ENCODE data around the gene ZNF197.
"Not testable (repeated sequence)": the region's sequence is repeated elsewhere in the genome, so short reads cannot be mapped to it uniquely, and the experiment has no call there.

The ZNF197 gene

DNA sequence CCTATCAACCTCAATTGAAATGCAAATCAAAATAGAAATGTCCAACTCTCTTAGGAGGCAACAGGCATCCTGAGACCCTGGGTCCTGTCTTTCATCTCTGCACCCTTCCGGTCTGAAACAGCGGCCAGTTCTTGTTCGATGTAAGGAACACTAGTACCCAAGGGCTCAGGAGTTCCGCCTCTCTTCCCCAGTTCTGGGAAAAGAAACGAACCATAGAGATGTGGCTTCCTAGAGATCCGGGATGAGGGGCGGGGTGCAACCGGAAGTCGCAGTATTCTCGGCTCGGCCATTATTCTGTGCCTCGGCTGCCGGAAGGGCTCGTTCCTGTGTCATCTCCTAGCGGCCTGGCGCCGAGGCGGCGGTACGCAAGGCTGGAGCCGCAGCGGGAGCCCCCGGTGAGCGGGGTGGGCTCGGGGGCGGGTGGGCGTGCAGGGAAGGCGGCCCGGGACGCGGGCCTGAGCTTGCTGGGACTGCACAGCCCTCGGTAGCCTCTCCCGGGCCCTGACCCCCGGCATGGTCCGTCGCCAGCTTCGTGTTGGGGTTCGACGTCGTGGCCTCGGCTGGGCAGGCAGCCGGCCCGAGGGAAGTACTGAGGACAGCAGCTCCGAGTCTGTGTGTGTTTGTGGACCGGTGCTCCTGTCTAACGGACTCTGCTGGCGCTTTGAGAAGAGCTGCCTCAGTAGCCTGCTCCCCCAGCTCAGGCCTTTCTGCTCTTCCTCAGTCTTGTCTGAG lies at the start of gene ZNF197:
TSS of gene ZNF197 (plus strand) at position 288 of the 732 bp plus-strand sequence. CDS start 4,119 bp downstream, outside the sequence.
- DNase-seq (ENCODE audit: low spot score) = peak; percentile 87

DNA sequence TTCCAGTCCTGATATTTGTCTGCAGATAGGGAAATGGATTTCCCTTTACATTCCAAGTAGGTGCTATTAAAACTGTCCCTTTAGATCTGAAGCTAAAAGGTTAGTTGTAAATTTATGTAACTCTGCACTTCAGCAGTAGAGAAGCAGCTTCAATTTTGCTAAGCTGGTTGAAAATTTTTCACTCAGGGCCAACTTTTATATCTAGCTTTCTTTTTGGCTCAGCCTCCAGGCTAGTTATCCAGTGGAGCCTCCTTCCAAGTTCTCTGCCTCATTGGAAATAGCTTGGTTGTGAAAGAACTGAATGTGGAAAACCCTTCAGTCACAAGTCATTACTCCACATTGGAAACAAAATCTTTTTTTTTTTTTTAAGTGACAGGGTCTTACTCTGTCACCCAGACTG lies 48.2 kb upstream of the ZNF197 start:
- no peak for DNase-seq (ENCODE audit: low spot score)

DNA sequence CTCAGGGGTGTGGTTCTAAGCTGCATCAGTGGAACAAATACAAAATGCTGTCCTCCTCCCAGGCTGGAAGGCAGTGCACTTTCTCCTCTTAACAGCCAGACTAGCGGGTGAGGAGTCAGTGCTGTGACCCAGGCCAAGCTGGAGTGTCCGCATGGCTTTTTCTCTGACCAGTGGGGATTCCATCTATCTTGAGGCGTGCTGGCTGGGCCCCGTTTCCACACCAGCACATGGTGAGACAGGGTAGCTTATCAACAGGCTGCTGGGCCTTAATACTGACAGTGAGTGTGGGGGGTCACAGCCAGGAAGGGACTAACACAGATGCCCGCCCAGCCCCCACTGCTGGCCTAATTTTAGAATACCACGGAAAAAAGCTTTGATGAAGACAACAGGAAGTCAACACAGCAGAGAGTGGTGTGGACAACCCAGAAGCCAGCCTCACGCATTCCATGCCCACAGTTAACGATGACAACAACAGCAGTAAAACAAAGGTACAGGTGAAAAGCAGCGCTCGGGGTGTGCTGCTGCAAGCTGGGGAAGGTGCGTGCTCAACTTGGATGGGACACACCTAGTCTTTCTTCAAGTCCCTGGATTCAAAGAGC lies 47.4 kb upstream of the ZNF197 start:
- not testable (repeated sequence) for DNase-seq (ENCODE audit: low spot score)

DNA sequence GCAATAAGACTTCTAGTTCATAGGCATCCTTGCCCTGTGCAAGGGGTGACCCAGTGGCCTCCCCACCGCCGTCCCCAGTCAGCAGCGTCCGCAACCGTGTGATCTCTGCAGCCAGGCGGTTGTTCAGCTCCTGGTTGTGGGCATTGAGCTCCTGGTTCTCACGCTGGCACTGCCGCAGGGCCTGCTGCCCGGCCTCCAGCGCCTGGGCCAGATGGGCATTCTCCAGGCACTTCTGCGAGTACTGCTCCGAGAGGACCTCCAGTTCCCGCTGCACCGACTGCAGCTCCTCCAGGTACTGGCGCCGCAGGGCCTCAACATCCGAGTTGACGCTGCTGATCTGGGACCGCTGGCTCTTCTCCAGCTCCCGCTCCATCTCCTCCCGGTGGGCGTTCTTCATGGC lies 46.5 kb upstream of the ZNF197 start:
- not testable (repeated sequence) for DNase-seq (ENCODE audit: low spot score)

DNA sequence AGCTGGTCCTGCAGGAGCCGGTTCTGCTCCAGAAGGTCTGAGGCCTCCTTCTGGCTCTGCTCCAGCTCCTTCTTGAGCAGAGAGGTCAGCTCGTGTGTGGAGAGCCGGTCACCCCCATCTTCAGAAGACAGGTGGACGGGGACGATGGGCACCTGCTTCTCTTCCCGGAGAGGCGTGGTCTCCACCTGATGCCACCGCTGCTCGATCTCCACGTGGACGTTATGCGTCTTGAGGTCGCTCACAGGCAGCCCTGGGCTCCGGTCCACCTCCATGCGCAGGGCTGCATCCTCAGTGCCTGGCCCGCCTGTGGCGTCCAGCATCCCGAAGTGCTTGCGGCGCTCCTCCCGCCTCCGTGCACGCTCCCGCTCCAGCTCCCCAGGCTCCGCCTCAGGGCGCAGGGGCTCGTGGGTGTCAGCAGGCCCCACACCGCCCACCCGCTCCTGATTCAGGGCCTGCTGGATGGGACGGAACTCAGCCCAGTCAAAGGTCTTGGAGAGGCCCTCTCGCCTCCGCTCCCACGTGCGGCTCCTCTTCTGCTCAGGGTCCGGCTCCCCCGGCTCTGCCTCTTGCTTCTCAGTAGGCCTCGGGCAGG lies 45.8 kb upstream of the ZNF197 start:
- DNase-seq (ENCODE audit: low spot score) = not testable (repeated sequence)

DNA sequence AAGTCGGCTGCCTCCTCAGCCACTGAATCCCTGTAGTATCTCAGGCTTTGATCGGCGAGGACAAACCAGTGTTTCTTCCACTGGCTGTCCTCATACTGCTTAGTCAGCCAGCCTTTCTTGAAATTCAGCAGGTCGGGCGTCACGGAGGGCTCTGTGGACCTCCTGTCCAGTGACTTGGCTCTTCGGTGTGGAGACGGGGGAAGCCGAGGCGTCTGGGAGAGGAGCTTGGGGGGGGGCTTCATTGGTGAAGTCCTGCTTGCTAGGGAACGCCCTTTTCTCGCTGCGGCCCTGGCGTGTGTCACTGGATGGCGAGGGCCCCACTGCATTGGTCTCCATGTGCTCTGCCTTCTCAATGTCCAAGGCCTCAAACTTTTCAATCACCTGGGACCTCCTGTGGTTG lies 45.1 kb upstream of the ZNF197 start:
- DNase-seq (ENCODE audit: low spot score) = not testable (repeated sequence)

DNA sequence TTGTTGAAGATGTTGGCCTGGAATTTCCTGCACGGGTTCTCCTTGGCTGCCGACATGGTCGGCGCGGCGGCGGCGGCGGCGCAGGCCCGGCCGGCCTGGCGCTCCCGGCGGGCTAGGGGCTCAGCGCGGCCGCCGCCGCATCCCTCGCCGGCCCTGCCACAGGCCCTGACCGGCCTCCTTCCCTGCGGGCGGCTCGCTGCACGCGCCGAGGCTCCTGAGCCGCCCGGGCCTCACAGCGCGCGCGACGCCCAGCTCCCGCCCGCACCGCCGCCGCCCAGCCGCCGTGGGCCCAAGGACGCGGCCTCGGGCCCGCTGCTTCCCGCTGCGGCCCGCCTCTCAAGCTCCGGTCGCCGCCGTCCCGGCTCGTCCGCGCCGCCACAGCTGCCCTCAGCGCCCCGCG lies 43.9 kb upstream of the ZNF197 start:
- DNase-seq (ENCODE audit: low spot score) = not testable (repeated sequence)

DNA sequence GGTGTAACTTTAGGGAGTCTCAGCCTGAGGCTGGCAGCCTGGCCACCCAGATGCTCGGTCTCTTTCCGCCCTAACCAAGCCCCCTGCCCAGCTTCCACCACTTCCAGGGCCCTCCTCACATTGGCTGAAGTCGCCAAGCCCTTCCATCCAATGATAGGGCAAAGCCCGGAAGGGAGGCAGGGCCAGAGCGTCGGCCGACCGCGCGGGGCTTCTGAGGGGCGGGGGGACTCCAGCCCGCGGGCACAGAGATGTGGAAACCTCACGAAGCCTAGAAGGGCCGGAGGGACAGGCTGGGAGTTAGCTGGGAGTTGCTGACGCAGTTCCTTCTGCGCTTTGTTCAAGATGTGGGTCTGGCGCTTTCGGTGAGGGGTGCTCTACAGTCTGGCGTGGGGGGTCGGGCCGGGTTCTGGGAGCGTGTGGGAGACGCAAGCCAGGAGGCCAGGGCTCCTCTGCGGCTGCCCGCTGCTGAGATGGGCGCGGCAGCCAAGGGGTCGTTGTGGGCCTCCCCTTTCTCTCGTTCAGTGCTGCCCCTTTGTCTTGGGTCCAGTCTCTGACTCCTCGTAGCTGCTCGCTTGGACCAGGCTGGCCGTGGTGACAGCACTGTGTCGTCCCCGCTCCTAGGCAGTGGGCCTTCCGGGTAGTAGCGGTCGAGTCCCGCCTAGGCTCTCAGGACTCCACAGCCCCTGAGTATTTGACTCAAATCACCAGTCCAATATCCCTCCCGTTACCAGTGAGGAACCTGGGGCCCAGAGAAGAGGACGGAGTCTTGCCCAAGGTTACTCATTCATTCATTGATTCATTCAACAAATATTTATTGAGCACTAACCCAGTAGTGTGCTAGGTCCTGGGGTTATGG lies 40.0 kb upstream of the ZNF197 start, which contains the start of gene ZNF660:
TSS of gene ZNF660 (plus strand) at position 319 of the 856 bp plus-strand sequence. CDS start 9,230 bp downstream, outside the sequence.
- DNase-seq (ENCODE audit: low spot score) = no peak

DNA sequence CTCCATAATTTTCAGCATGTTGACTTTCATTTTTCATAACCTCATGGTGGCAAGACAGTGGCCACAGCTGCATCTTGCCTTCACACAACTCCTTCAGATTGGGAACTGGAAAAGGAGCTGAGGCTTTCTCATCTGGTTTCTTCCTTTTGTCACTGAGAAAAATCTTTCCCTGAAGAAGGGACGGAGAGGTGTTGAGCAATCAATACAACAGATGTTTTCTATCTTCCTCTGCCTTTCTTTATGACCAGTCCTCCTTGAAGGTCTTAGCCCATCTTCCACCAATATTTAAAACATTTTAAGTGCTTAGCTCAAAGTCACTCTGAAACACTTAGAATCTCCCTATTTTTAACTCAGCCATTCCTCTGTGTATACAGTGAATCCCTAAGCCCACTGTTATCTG lies 28.2 kb upstream of the ZNF197 start:
- DNase-seq (ENCODE audit: low spot score) = no peak

DNA sequence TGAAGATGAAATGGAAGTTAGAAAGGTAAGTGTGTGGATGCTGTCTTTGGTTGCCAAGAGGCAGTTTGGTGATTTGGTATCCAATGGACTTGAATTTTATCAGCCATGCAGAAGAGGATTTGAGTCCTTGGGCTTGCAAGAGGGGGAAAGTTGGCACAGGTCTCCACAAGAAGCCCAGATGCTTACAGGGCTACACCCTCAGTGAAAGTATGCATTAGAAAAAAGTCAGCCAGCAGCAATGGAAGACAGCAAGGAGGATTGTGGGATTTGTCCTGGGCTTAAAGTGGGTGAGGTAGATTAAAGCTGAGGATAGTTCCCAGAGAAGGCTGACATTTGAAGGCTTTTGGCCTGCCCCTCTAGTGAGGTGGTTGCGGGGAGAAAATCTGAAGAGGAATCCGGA lies 23.1 kb upstream of the ZNF197 start:
- no peak for DNase-seq (ENCODE audit: low spot score)

DNA sequence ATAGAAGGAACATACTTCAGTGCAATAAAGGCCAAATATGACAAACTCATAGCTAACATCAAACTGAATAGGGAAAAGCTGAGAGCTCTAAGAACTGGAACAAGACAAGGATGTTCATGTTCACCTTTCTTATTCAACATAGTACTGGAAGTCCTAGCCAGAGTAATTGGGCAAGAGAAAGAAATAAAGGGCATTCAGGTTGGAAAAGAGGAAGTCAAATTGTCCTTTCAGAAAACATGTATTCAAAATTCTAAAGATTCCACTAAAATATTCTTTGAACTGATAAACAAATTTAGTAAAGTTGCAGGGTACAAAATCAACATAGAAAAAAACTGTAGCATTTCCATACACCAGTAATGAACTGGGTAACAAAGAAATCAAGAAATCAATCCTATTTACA lies 12.2 kb upstream of the ZNF197 start:
- DNase-seq (ENCODE audit: low spot score) = no peak

DNA sequence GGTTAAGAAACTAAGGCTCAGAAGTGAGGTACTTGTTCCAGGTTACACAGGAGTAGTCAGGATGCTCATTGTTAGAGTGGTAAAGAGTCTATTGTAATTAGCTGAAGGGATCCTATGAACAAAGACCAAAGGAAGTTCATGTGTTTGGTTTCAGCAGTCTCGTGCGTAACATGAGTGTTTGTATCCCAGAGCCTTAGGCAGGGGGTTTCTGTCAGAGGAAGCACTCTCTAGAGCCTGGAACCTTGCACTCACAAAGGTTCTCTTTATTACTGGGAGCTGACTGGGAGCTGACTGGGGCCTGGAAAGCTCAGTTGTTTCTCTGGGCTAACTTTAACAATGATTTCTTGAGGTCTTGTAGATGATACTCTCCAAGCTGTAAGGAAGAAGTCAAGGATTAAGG lies 3.9 kb downstream of the ZNF197 start:
- no peak for DNase-seq (ENCODE audit: low spot score)

DNA sequence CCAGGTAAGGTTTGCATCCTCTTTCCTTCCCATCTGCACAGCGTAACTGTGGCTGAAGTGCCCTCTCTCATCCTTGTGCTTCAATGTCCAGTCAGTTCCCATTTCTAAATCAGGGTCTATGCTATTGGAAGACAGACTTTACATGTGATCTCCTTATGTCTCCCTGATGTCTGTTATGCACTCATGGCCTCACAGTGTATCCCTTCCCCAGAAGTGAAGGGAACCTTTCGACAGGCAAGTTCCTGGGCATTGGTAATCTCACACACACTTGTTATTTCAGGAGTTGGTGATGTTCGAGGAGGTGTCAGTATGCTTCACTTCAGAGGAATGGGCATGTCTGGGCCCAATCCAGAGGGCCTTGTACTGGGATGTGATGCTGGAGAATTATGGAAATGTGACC lies 7.4 kb downstream of the ZNF197 start:
- DNase-seq (ENCODE audit: low spot score) = no peak

DNA sequence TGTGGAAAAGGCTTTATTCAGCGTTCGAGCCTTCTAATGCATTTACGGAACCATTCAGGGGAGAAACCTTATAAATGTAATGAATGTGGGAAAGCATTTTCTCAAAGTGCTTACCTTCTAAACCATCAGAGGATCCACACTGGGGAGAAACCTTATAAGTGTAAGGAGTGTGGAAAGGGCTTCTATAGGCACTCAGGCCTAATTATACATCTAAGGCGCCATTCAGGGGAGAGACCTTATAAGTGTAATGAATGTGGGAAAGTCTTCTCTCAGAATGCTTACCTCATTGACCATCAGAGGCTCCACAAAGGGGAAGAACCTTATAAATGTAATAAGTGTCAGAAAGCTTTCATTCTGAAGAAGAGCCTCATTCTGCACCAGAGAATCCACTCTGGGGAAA lies 17.5 kb downstream of the ZNF197 start:
- DNase-seq (ENCODE audit: low spot score) = no peak

DNA sequence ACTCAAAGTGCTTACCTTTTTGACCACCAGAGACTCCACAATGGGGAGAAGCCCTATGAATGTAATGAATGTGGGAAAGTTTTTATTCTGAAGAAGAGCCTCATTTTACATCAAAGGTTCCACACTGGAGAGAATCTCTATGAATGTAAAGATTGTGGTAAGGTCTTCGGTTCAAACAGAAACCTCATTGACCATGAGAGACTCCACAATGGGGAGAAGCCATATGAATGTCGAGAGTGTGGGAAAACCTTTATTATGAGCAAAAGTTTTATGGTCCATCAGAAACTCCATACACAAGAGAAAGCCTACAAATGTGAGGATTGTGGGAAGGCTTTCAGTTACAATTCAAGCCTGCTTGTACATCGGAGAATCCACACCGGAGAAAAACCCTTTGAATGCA lies 18.2 kb downstream of the ZNF197 start:
- no peak for DNase-seq (ENCODE audit: low spot score)

DNA sequence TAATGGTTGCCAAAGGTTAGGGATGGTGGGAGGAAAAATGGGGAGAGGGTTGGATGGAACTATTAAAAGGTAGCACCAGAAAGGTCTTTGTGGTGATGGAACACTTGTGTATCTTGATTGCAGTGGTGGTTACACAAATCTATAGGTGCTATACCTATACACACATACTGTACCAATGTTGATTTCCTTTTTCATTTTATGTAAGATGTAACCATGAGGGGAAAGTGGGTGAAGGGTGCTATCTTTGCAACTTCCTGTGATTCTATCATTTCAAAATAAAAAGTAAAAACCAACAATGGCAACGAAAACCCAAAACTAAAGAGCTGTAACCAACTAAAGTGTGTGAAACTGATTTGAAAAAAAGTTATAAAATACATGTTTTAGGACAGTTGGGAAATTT lies 22.9 kb downstream of the ZNF197 start:
- DNase-seq (ENCODE audit: low spot score) = no peak

DNA sequence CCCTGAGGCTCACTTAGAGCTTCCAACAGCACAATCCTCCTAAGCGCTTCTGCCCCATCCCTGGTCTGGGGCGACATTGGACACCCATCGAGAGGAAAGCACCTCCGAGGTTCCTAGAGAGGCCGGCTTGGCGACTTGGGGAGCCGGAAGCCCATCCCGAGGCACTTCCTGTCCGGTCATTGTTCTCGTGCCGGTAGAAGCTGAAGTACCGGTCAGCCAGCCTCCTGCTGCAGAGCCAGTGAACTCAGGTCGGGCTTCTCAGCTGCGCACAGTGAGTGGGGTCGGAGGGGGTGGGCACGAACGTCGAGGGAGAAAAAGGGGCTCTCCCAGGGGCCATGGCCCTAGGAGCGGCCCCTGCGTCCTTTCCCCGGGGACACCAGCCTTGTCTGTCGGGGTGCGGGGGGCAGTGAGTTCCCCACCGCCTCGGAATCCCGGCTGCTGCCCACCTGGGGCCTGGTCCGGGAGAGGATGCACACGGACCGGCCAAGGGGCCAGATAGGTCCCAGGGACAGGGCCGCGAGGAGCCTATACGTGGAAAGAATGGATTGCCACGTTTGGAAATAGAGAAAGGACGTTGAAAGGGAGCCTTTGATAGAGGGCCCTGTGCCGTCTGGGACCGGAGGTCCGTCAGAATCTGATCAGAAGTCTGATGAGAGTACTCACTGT lies 23.9 kb downstream of the ZNF197 start, which contains the start of gene ZNF35:
TSS of gene ZNF35 (plus strand) at position 169 of the 666 bp plus-strand sequence. CDS start 2,336 bp downstream, outside the sequence.
- DNase-seq (ENCODE audit: low spot score) = peak; percentile 85

DNA sequence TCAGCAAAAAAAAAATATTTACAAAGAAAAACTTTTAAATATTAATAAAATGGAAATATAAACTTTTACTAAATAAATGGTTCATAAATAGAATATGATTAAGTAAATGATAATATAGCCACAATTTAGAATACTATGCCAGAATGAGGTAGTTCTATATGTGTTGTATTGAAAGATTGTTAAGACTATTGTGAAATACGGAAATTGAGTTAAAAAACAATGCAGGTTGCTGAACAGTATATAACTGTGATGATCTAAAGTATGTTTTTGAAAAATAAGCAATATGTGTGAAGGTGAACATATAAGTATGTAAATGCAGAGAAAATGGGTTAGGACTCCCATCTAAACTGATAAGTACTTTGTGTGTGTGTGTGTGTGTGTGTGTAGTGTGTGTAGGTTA lies 24.9 kb downstream of the ZNF197 start:
- no peak for DNase-seq (ENCODE audit: low spot score)

DNA sequence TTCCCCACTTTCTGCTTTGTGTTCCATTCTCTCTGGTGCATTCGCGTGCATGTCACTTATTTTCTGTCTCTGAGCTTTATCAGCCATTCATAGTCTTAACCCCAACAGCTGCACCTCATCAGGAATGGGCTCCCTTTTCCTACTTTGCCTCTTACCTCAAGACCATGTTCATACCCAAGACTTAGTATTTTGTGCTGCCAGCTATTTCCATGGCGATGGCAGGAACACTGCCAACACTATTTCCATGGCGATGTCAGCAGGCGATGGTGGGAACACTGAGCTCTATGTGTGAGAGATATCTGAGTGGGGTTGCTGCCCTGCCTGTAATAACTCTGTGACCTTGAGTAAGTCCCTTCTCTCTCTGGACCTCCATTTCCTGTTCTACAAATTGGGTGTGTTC lies 29.2 kb downstream of the ZNF197 start:
- no peak for DNase-seq (ENCODE audit: low spot score)

DNA sequence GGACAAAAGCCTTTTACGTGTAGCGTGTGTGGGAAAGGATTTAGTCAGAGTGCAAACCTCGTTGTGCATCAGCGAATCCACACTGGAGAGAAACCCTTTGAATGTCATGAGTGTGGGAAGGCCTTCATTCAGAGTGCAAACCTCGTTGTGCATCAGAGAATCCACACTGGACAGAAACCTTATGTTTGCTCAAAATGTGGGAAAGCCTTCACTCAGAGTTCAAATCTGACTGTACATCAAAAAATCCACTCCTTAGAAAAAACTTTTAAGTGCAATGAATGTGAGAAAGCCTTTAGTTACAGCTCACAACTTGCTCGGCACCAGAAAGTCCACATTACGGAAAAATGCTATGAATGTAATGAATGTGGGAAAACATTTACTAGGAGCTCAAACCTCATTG lies 34.2 kb downstream of the ZNF197 start:
- no peak for DNase-seq (ENCODE audit: low spot score)

DNA sequence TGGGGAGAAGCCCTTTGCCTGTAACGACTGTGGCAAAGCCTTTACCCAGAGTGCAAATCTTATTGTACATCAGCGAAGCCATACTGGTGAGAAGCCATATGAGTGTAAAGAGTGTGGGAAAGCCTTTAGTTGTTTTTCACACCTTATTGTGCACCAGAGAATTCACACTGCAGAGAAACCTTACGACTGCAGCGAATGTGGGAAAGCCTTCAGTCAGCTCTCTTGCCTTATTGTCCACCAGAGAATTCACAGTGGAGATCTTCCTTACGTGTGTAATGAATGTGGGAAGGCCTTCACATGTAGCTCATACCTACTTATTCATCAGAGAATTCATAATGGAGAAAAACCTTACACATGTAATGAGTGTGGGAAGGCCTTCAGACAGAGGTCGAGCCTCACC lies 34.6 kb downstream of the ZNF197 start:
- no peak for DNase-seq (ENCODE audit: low spot score)

DNA sequence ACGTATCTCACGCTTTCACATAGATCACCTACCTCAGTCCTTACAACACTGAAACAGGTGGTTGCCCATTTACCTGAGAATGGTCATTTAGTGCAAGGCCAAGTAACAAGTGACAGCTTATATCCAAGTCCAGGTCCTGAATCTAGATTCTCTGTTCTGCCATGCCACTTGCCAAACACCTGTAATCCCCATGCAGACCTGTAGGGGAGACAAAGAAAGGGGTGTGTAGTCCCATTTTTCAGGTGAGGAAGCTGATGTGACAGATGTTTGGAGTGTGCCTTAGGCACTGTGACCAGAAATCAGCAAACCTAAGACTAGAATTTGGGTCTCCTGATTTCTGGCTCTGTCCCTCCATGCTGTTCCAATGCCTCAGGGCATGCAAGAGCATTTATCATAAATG lies 36.4 kb downstream of the ZNF197 start:
- DNase-seq (ENCODE audit: low spot score) = no peak
